ENCODE measurements around the gene SAMD5.

Gene SAMD5

GRCh38 chr6:147546501-147547368 lies 38.2 kb downstream of the SAMD5 start:
- no peaks in the 10 kb centered on the region for H3K9me3 Mint-ChIP-seq
- ATAC-seq (no peak), DNase-seq (ENCODE audit: low spot score in 2 of 2) (no peak)
- no peaks in the 10 kb centered on the region for H3K36me3 Mint-ChIP-seq
- H3K4me3 Mint-ChIP-seq, result no peak overlapping the region
- H3K27ac Mint-ChIP-seq, result no peak overlapping the region
- no peaks in the 10 kb centered on the region for H3K4me1 Mint-ChIP-seq

- H3K9me3 Mint-ChIP-seq, result no peaks in the 10 kb centered on the region
- H3K4me3 Mint-ChIP-seq, result no peak overlapping the region
- no peak overlapping the region for H3K27ac Mint-ChIP-seq
- no peak for ATAC-seq
- no peaks in the 10 kb centered on the region for H3K4me1 Mint-ChIP-seq
- no peak for DNase-seq (ENCODE audit: low spot score in 2 of 2)
- no peaks in the 10 kb centered on the region for H3K36me3 Mint-ChIP-seq
These were observed 38.9 kb downstream of the SAMD5 start for GRCh38 chr6:147547369-147547902.

- H3K9me3 Mint-ChIP-seq, result no peaks in the 10 kb centered on the region
These were observed 40.5 kb downstream of the SAMD5 start for GRCh38 chr6:147548921-147549475.

GRCh38 chr6:147549531-147549930 lies 41.0 kb downstream of the SAMD5 start:
- ATAC-seq, result no peak
- no peaks in the 10 kb centered on the region for H3K9me3 Mint-ChIP-seq
- H3K36me3 Mint-ChIP-seq, result no peaks in the 10 kb centered on the region
- H3K27ac Mint-ChIP-seq, result no peak overlapping the region
- DNase-seq (ENCODE audit: low spot score in 2 of 2), result no peak
- no peaks in the 10 kb centered on the region for H3K4me1 Mint-ChIP-seq
- H3K4me3 Mint-ChIP-seq, result no peak overlapping the region

More at GRCh38 chr6:147548921-147549475, 40.5 kb downstream of the SAMD5 start:
- ATAC-seq (no peak), DNase-seq (ENCODE audit: low spot score in 2 of 2) (no peak)
- Mint-ChIP-seq H3K27ac (no peak overlapping the region), H3K4me1 (no peaks in the 10 kb centered on the region), H3K36me3 (no peaks in the 10 kb centered on the region), H3K4me3 (no peak overlapping the region)

DNA sequence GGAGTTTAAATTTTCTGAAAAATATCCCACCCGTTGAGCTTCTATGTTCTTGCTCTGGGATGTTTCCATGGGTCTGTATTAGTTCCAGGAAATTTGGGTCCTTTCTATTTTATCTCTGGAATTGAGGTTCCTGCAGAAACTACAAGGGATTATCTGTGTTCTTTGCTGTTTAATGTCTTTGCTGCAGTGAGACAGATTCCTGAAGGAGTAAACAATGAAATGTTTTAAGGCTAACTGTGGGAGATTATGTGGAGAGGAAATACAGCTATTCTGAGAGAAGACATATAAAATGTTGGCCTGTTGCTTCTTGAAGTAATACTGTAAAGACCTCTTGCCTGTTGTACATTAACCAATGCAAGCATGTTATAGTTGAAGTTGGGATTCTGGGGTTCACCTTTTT lies 43.5 kb downstream of the SAMD5 start:
- Mint-ChIP-seq H3K9me3 (no peaks in the 10 kb centered on the region), H3K4me1 (no peaks in the 10 kb centered on the region), H3K4me3 (no peak overlapping the region), H3K36me3 (no peaks in the 10 kb centered on the region), H3K27ac (no peak overlapping the region)
- no peak for DNase-seq (ENCODE audit: low spot score in 2 of 2)
- no peak for ATAC-seq

GRCh38 chr6:147553099-147553498 lies 44.6 kb downstream of the SAMD5 start:
- ATAC-seq, result no peak
- H3K4me1 Mint-ChIP-seq, result no peaks in the 10 kb centered on the region
- no peaks in the 10 kb centered on the region for H3K36me3 Mint-ChIP-seq
- DNase-seq (ENCODE audit: low spot score in 2 of 2), result no peak
- H3K4me3 Mint-ChIP-seq, result no peak overlapping the region
- no peaks in the 10 kb centered on the region for H3K9me3 Mint-ChIP-seq
- no peak overlapping the region for H3K27ac Mint-ChIP-seq

GRCh38 chr6:147554281-147554680 lies 45.8 kb downstream of the SAMD5 start:
- DNase-seq (ENCODE audit: low spot score in 2 of 2), result no peak
- H3K9me3 Mint-ChIP-seq, result no peaks in the 10 kb centered on the region
- no peak for ATAC-seq
- no peaks in the 10 kb centered on the region for H3K36me3 Mint-ChIP-seq
- H3K4me1 Mint-ChIP-seq, result no peaks in the 10 kb centered on the region
- H3K27ac Mint-ChIP-seq, result no peak overlapping the region
- no peak overlapping the region for H3K4me3 Mint-ChIP-seq

- ATAC-seq (no peak), DNase-seq (ENCODE audit: low spot score in 2 of 2) (no peak)
- Mint-ChIP-seq H3K4me3 (no peak overlapping the region), H3K27ac (no peak overlapping the region), H3K36me3 (no peaks in the 10 kb centered on the region), H3K4me1 (no peaks in the 10 kb centered on the region), H3K9me3 (no peaks in the 10 kb centered on the region)
These were observed 50.5 kb downstream of the SAMD5 start for GRCh38 chr6:147559006-147559405.

DNA sequence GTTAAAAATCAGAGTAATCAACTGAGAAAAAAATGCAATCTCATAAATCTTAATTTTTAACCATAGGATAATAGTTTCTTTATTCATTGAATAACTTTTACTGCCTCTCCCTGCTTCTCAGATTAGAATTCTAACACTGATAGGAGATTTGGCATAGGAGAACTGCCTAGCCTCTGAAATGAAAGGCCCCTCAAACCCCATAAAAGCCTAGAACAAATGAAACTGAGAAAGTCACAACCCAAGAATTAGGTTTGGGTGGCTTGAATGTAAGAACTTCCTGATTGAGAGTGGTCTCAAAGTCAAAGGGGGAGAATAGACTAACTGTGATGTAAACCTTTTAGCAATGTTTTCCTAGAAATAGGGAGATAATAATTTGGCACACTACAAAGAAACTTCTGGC lies 52.2 kb downstream of the SAMD5 start:
- no peak overlapping the region for H3K27ac Mint-ChIP-seq
- no peaks in the 10 kb centered on the region for H3K4me1 Mint-ChIP-seq
- no peaks in the 10 kb centered on the region for H3K9me3 Mint-ChIP-seq
- ATAC-seq (no peak), DNase-seq (ENCODE audit: low spot score in 2 of 2) (no peak)
- H3K36me3 Mint-ChIP-seq, result no peaks in the 10 kb centered on the region
- no peak overlapping the region for H3K4me3 Mint-ChIP-seq

- Mint-ChIP-seq H3K27ac (no peak overlapping the region), H3K36me3 (no peaks in the 10 kb centered on the region), H3K4me3 (no peak overlapping the region), H3K9me3 (no peaks in the 10 kb centered on the region), H3K4me1 (no peaks in the 10 kb centered on the region)
- ATAC-seq (no peak), DNase-seq (ENCODE audit: low spot score in 2 of 2) (no peak)
These were observed 53.2 kb downstream of the SAMD5 start for GRCh38 chr6:147561726-147562125.

DNA sequence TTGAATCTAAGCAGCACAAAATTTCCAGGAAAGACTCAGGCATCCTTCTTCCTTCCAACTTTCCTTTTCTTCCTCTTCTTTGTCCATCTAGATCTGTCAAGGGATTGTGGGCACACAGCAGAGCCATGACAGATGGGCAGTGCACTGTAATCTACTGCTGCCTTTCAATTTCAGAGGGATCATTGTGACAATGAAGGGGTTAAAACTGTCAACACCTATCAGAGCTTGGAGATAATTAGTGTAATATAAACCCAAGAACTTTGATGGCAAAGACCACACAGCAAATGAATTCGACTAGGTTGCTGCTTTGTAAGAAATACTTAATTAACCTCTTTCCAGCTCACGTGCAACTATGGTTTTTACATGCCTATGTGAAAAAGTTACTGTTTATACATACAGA lies 55.0 kb downstream of the SAMD5 start:
- DNase-seq (ENCODE audit: low spot score in 2 of 2), result no peak
- H3K36me3 Mint-ChIP-seq, result no peaks in the 10 kb centered on the region
- no peak overlapping the region for H3K4me3 Mint-ChIP-seq
- no peak for ATAC-seq
- H3K27ac Mint-ChIP-seq, result no peak overlapping the region
- H3K4me1 Mint-ChIP-seq, result no peaks in the 10 kb centered on the region
- H3K9me3 Mint-ChIP-seq, result no peaks in the 10 kb centered on the region

- ATAC-seq, result no peak
- DNase-seq (ENCODE audit: low spot score in 2 of 2), result no peak
- H3K4me1 Mint-ChIP-seq, result no peaks in the 10 kb centered on the region
- H3K36me3 Mint-ChIP-seq, result no peaks in the 10 kb centered on the region
- no peaks in the 10 kb centered on the region for H3K9me3 Mint-ChIP-seq
- H3K27ac Mint-ChIP-seq, result no peak overlapping the region
- H3K4me3 Mint-ChIP-seq, result no peak overlapping the region
These were observed 56.1 kb downstream of the SAMD5 start for GRCh38 chr6:147564556-147564955.

- no peak overlapping the region for H3K4me3 Mint-ChIP-seq
- H3K36me3 Mint-ChIP-seq, result no peaks in the 10 kb centered on the region
- H3K9me3 Mint-ChIP-seq, result no peaks in the 10 kb centered on the region
These were observed 57.9 kb downstream of the SAMD5 start for GRCh38 chr6:147566244-147566898.

GRCh38 chr6:147567141-147567805 lies 58.8 kb downstream of the SAMD5 start:
- Mint-ChIP-seq H3K4me3 (no peak overlapping the region), H3K36me3 (no peaks in the 10 kb centered on the region), H3K9me3 (no peaks in the 10 kb centered on the region), H3K27ac (no peak overlapping the region), H3K4me1 (no peaks in the 10 kb centered on the region)
- ATAC-seq, result no peak
- no peak for DNase-seq (ENCODE audit: low spot score in 2 of 2)

More at GRCh38 chr6:147566244-147566898, 57.9 kb downstream of the SAMD5 start:
- DNase-seq (ENCODE audit: low spot score in 2 of 2) (no peak), ATAC-seq (no peak)
- Mint-ChIP-seq H3K4me1 (no peaks in the 10 kb centered on the region), H3K27ac (no peak overlapping the region)

DNA sequence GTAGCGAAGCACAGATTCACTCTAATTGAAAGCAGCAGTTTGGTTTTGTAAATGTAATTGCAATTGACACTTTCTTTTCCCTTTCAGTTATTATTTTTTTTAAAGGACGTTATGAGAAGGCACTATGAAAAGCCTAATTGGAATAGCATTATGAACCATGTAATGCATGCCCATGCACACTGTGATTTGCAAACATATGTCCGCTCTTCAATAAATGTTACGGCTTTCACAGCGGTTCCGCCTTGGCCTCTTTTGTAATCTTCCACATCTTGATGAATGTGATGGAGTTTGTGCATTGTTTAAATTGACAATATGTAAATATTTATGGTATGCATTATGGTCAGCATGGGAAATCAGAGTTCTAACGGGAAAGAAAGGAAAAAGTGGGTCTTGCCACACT lies 61.3 kb downstream of the SAMD5 start:
- Mint-ChIP-seq H3K4me1 (no peaks in the 10 kb centered on the region), H3K4me3 (no peak overlapping the region), H3K27ac (no peak overlapping the region), H3K36me3 (no peaks in the 10 kb centered on the region), H3K9me3 (no peaks in the 10 kb centered on the region)
- ATAC-seq (no peak), DNase-seq (ENCODE audit: low spot score in 2 of 2) (no peak)
